ENCODE data around the gene PXYLP1. TPM values are rescaled to one million over a fixed set of nuclear protein-coding genes. Genes with fewer than 3 reads are reported as not detected.
A peak's percentile ranks its signal among the peaks of the same experiment; 100 is the strongest.

PXYLP1 gene
- total RNA-seq, 4 donors from 2014 or later = 8.6 to 34.0 (median 19.8) TPM

DNA sequence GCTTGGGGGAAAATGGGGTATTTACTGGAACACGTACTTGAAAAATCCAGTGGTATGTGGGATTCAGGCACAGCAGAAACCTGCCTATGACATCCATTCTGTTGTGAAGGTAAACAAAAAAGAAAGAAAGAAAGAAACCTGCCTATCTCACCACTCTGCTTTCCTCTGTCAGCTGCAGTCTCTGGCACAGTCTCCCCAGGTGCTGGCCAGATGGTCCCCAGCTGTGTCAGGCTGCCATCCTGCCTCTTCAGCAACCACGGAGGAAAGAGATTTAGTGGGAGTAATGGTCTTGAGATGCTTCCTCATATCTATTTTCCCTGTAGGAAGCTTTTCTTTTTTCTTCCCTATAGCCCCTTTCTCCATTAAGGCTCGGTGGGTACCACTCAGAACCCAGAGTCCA lies 2.5 kb upstream of the PXYLP1 start:
- no peaks in the 10 kb centered on the region for H3K9me3 ChIP-seq
- DNase-seq = no peak
- no peaks in the 10 kb centered on the region for H3K36me3 ChIP-seq
- peaks cover 0 to 16% (median 0%) of the 10 kb centered on the region in 4 donors for H3K4me1 ChIP-seq
- no peaks in the 10 kb centered on the region for H3K27me3 ChIP-seq
- TF ChIP-seq, protein P1, sequence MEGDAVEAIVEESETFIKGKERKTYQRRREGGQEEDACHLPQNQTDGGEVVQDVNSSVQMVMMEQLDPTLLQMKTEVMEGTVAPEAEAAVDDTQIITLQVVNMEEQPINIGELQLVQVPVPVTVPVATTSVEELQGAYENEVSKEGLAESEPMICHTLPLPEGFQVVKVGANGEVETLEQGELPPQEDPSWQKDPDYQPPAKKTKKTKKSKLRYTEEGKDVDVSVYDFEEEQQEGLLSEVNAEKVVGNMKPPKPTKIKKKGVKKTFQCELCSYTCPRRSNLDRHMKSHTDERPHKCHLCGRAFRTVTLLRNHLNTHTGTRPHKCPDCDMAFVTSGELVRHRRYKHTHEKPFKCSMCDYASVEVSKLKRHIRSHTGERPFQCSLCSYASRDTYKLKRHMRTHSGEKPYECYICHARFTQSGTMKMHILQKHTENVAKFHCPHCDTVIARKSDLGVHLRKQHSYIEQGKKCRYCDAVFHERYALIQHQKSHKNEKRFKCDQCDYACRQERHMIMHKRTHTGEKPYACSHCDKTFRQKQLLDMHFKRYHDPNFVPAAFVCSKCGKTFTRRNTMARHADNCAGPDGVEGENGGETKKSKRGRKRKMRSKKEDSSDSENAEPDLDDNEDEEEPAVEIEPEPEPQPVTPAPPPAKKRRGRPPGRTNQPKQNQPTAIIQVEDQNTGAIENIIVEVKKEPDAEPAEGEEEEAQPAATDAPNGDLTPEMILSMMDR (IDR thresholded peaks at IDR 0.05) = no peak
- TF ChIP-seq POLR2A (IDR thresholded peaks at IDR 0.05) = no peak
- H3K27ac ChIP-seq = no peak overlapping the region
- H3K4me3 ChIP-seq = no peak overlapping the region

DNA sequence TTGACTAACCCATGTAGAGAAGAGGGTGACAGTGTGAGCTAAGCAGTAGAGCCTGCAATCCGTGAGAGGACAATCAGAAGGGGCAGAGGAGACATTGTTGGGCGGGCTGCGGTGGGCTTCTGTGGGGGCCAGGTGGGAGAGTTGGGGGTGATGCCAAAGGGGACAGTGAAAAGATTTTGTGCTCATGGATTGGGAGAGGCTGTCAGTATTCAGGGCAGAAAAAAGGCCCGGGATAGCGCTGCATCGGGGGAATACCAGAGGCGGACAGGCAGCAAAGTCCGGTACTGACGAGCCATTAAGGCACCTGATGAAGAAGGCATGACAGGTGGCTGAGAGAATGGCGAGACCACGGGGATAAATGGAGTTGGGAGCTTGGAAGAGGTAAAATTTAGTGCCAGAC lies 1.3 kb upstream of the PXYLP1 start:
- DNase-seq = no peak
- TF ChIP-seq, protein P1 (IDR thresholded peaks at IDR 0.05) = no peak
- no peak for TF ChIP-seq POLR2A (IDR thresholded peaks at IDR 0.05)
- Histone ChIP-seq H3K9me3 (no peaks in the 10 kb centered on the region), H3K4me3 (no peak overlapping the region), H3K27ac (peak overlapping the region in 1 of 4 donors; percentile 5), H3K4me1 (peaks cover 0 to 16% (median 0%) of the 10 kb centered on the region in 4 donors), H3K36me3 (no peaks in the 10 kb centered on the region), H3K27me3 (no peaks in the 10 kb centered on the region)

DNA sequence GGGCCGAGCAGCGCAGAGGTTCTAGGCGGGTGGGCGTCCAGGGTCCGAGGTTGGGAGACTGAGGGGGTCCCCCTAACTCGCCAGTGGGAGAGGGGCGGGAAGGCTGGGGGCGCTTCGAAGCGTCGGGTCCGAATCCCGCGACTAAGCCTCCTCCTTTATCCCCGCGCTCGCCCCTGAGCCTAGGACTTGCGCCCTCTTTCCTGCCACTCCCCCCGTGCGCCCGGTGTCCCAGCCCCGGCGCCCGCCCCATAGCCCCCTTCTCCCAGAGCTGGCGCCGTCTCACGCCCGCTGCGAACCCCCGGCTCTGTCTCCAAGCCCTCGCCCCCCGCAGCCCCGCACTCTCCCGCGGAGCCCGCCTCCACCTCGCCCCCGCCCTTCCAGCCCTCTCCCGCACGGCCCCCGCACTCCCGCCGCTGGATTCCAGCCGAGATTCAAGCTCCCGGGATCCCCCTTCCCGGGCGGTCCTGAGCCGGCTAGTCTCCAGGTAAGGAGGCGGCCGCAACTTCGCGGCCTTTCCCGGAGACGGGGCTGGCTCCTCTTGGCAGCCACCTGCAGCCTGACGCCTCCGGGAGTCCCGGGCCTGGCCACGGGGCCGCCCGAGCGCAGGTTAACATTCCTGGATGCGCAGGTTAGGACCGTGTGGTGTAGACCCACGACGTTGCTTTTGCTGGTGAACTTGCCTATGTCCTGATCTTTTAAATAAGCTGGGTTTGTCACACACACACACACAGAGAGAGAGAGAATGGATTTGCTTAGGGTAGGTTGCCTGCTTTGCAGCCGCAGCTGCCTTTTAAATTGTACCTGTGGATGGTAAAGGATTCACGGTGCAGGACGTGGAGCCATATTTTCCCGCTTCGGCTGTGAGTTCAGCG lies 563 bp downstream of the PXYLP1 start:
- Histone ChIP-seq H3K4me1 (peaks cover 0 to 16% (median 0%) of the 10 kb centered on the region in 4 donors), H3K4me3 (peak overlapping the region; percentile 67 to 90 (median 81)), H3K27ac (peak overlapping the region; percentile 57 to 98 (median 90)), H3K36me3 (no peaks in the 10 kb centered on the region), H3K27me3 (no peaks in the 10 kb centered on the region), H3K9me3 (no peaks in the 10 kb centered on the region)
- TF ChIP-seq, protein P1 (IDR thresholded peaks at IDR 0.05) = peak in 1 of 6 experiments; percentile 8
- TF ChIP-seq POLR2A (IDR thresholded peaks at IDR 0.05) = no peak
- peak; percentile 31 to 70 (median 60) for DNase-seq

DNA sequence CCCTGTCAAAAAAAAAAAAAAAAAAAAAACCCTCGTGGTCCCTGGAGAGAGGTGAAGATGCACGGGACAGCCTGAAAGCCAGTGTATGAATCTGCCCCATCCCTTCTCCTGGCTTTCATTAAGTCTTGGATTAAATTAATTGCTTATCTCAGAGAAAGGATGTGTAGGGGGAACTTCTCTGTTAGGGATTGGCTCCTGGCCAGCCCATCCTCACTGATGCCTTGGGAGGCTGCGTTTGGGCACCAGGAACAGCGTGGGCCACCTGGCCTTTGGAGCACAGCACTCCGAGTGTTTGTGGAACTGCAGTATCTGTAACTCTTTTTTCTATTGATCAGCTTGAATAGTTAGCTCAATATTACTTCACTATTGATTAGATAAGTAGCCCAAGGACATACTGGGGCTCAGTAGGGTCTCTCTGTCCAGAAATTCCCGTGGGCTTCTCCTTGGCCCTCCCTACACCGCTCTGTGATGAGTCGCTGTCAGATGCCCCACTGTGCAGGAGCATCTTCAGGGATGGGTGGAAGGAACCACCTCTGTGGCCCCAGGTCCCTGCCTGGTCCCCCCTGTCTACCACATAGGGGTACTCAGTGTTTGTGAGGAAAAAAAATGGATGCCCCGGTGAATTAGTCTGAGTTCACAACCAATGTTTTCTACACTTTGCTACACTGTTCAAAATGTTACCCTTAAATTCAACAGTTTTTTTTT lies 2.0 kb downstream of the PXYLP1 start:
- Histone ChIP-seq H3K4me1 (peaks cover 0 to 16% (median 0%) of the 10 kb centered on the region in 4 donors), H3K27ac (no peak overlapping the region)
- no peak for DNase-seq

DNA sequence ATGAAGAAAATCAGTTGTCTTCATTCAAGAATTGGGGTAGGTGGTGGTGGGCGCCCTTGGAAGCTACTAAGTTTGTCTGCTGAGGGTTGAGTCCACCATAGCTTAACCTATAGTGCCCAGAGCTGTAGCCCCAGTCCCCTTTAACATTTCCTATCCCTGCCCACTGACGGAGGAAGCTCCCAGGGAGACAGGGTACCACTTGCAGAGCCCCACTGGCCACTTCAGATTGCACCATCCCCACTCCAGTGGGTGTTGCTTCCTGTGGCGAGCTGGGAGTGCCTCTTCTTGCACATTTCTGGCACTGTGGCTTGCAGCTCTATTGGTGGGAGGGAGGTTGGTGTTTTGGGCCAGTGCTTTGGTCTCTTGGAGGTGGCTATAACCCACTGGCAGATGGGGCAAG lies 2.7 kb downstream of the PXYLP1 start:
- TF ChIP-seq, protein P1 (IDR thresholded peaks at IDR 0.05) = no peak
- no peak for TF ChIP-seq POLR2A (IDR thresholded peaks at IDR 0.05)
- Histone ChIP-seq H3K27me3 (no peaks in the 10 kb centered on the region), H3K27ac (no peak overlapping the region), H3K9me3 (no peaks in the 10 kb centered on the region), H3K36me3 (no peaks in the 10 kb centered on the region), H3K4me3 (no peak overlapping the region), H3K4me1 (peaks cover 0 to 16% (median 0%) of the 10 kb centered on the region in 4 donors)
- no peak for DNase-seq

More for the DNA sequence above, 2.0 kb downstream of the PXYLP1 start:
- TF ChIP-seq, protein P1 (IDR thresholded peaks at IDR 0.05) = no peak
- TF ChIP-seq POLR2A (IDR thresholded peaks at IDR 0.05) = no peak
- Histone ChIP-seq H3K9me3 (no peaks in the 10 kb centered on the region), H3K36me3 (no peaks in the 10 kb centered on the region), H3K4me3 (no peak overlapping the region), H3K27me3 (no peaks in the 10 kb centered on the region)

All from Peyer's patch (tissue), 4 donors.